ENCODE data around the gene ATPAF2.

DNA sequence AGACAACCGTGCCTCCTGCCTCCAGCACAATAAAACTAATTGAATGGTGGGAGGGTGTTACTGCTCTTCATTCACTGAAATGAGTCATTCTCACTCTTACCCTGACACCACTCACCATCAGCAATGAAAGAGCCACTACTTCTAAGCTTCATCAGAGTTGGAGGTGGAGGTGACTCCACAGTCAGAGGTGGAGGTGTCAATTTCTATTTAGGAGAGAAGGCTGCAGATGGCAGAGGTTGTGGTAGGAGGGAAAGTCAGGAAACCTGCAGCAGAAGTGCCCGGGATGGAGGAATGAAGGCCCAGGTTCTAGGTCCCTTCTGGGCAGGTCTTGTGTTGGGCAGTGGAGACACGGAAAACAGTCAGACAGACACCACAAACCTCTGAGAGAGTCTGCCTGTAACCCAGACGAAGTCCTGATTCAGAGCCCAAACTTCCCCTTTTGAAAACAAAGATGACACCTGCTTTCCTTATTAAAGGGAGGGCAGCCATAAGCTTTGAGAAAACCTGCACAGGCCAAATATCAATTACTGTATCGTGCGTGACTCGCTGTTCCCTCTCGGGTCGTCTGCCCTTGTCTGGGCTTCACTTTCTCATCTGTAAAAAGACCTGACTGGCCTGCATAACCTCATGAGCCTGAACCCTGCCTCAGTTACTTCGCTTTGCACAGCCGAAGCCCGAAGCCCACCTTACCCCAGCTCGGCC lies 668 bp downstream of the ATPAF2 start:
- TF ChIP-seq CTCF (conservative IDR thresholded peaks at IDR 0.05; ENCODE audit: low read depth, low read length): no peak
- TF ChIP-seq EZH2phosphoT487 (IDR thresholded peaks at IDR 0.05; ENCODE audit: borderline replicate concordance, low read length): no peak
- TF ChIP-seq EZH2 (IDR thresholded peaks at IDR 0.05; ENCODE audit: low read length, unreplicated experiment): no peak
